Osteoblast (primary cell): ENCODE results near the gene SNRNP40. TPM values are rescaled to one million over a fixed set of nuclear protein-coding genes. Genes with fewer than 3 reads are reported as not detected.
"Not testable (repeated sequence)": the region's sequence is repeated elsewhere in the genome, so short reads cannot be mapped to it uniquely, and the experiment has no call there.

Source experiments
- DNase-seq: peaks from one replicate; pipeline ENCODE4 v3.0.0; 2011; ENCODE audit warnings: low spot score, mixed read lengths; ENCODE audit not compliant: insufficient read length; ENCODE audit errors: missing footprints
- H2AFZ ChIP-seq: 2 replicates; pipeline ENCODE4 v1.6.0; 2011; ENCODE audit warnings: mild to moderate bottlenecking, low read length
- H3K27ac ChIP-seq: 2 replicates; pipeline ENCODE4 v1.5.1; 2011; ENCODE audit warnings: mild to moderate bottlenecking, low read depth, low read length, moderate library complexity
- H3K27me3 ChIP-seq: 2 replicates; pipeline ENCODE4 v1.6.0; 2012; ENCODE audit warnings: mild to moderate bottlenecking, control low read depth, inconsistent platforms, low read length, moderate library complexity; ENCODE audit not compliant: insufficient read depth
- H3K36me3 ChIP-seq: 2 replicates; pipeline ENCODE4 v1.5.1; 2011; ENCODE audit warnings: mild to moderate bottlenecking, low read length, control low read depth, moderate library complexity; ENCODE audit not compliant: insufficient read depth
- H3K4me1 ChIP-seq: 2 replicates; pipeline ENCODE4 v1.5.1; 2011; ENCODE audit warnings: mild to moderate bottlenecking, low read length, control low read depth, moderate library complexity; ENCODE audit not compliant: insufficient read depth
- H3K4me2 ChIP-seq: 2 replicates; pipeline ENCODE4 v1.6.0; 2011; ENCODE audit warnings: mild to moderate bottlenecking, low read length; ENCODE audit not compliant: insufficient read depth
- H3K4me3 ChIP-seq: fragments of 200-600 bp; sonication (generic); 3 replicates; pipeline ENCODE4 v1.5.1; 2012; ENCODE audit warnings: mild to moderate bottlenecking, low read length, inconsistent platforms; ENCODE audit not compliant: insufficient read depth
- H3K79me2 ChIP-seq: 2 replicates; pipeline ENCODE4 v1.6.0; 2012; ENCODE audit warnings: mild to moderate bottlenecking, low read length, control low read depth, inconsistent platforms; ENCODE audit not compliant: insufficient read depth
- H3K9me3 ChIP-seq: 2 replicates; pipeline ENCODE4 v1.5.1; 2011; ENCODE audit warnings: low read depth, low read length, control low read depth
- H4K20me1 ChIP-seq: 2 replicates; pipeline ENCODE4 v1.6.0; 2012; ENCODE audit warnings: mild to moderate bottlenecking, low read length, control low read depth; ENCODE audit not compliant: insufficient read depth
- total RNA-seq: library from RNA; depleted of rRNA; stranded (reverse); fragments of >200 nt; gene quantifications from 2 replicates; pipeline ENCODE4 v1.2.3, GENCODE V29; 2012
- TF ChIP-seq, protein P1 (sequence below): IDR thresholded peaks from 2 replicates; pipeline ENCODE4 v1.5.1; 2011; ENCODE audit warnings: mild to moderate bottlenecking, low read depth, low read length, moderate library complexity; ENCODE audit errors: extremely low read depth

The SNRNP40 gene
- total RNA-seq, 1 donor = 78.2 TPM

DNA sequence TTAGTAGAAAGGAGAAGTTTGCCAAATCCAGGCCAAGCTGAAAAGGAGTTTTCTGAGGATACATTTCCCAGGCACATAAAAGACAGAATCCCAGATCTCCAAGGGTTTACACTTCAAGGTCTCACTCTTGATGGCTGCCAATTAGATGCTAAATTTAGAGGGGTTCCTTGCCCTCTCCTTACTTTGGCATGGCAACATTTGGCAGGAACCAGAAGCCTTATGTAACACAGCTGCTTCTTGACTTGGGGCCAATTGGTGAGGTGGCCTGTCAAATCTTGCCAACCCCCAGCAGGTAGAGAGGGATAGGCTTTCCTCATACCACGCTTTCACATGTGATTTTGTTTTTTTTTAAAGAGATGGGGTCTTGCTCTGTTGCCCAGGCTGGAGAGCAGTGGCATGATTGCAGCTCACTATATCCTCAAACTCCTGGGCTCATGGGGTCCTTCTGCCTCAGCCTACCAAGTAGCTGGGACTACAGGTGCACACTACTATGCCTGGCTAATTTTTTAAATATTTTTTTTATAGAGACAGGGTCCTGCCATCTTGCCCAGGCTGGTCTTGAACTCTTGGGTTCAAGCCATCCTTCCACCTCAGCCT, 31.7 kb downstream of the SNRNP40 start:
- no peaks in the 10 kb centered on the region for H3K4me1 ChIP-seq
- no peaks in the 10 kb centered on the region for H3K79me2 ChIP-seq
- H3K4me2 ChIP-seq = no peak overlapping the region
- H4K20me1 ChIP-seq = no peaks in the 10 kb centered on the region
- no peak for DNase-seq
- TF ChIP-seq, protein P1, sequence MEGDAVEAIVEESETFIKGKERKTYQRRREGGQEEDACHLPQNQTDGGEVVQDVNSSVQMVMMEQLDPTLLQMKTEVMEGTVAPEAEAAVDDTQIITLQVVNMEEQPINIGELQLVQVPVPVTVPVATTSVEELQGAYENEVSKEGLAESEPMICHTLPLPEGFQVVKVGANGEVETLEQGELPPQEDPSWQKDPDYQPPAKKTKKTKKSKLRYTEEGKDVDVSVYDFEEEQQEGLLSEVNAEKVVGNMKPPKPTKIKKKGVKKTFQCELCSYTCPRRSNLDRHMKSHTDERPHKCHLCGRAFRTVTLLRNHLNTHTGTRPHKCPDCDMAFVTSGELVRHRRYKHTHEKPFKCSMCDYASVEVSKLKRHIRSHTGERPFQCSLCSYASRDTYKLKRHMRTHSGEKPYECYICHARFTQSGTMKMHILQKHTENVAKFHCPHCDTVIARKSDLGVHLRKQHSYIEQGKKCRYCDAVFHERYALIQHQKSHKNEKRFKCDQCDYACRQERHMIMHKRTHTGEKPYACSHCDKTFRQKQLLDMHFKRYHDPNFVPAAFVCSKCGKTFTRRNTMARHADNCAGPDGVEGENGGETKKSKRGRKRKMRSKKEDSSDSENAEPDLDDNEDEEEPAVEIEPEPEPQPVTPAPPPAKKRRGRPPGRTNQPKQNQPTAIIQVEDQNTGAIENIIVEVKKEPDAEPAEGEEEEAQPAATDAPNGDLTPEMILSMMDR = no peak
- H3K4me3 ChIP-seq = no peak overlapping the region
- H3K27me3 ChIP-seq = no peaks in the 10 kb centered on the region
- peaks cover 63% of the 10 kb centered on the region for H3K36me3 ChIP-seq
- no peaks in the 10 kb centered on the region for H3K9me3 ChIP-seq
- H3K27ac ChIP-seq = no peak overlapping the region
- no peak overlapping the region for H2AFZ ChIP-seq

DNA sequence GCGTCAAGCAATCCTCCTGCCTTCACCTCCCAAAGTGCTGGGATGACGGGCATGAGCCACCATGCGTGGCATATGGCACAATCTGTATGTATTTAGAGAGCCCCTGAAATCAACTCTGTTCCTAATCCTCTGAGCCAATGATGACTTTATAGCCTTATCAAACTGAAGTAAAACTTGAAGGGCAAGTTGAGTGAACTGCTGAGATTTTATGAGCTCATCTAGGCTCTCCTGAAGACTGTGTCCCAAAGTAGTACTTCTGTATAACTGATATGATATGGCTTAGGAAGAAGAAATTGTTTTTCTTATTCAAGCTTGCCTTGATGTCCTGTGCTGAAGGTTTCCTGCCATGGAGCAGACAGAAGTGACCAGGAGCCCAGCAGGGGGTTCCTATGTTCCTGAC, 33.2 kb downstream of the SNRNP40 start:
- H4K20me1 ChIP-seq = no peaks in the 10 kb centered on the region
- H3K36me3 ChIP-seq = peaks cover 64% of the 10 kb centered on the region
- H3K9me3 ChIP-seq = no peaks in the 10 kb centered on the region
- H3K4me2 ChIP-seq = no peak overlapping the region
- TF ChIP-seq, protein P1 = no peak
- no peak for DNase-seq
- no peak overlapping the region for H2AFZ ChIP-seq
- no peak overlapping the region for H3K27ac ChIP-seq
- no peaks in the 10 kb centered on the region for H3K27me3 ChIP-seq
- H3K4me3 ChIP-seq = no peak overlapping the region
- H3K79me2 ChIP-seq = no peaks in the 10 kb centered on the region
- no peaks in the 10 kb centered on the region for H3K4me1 ChIP-seq

DNA sequence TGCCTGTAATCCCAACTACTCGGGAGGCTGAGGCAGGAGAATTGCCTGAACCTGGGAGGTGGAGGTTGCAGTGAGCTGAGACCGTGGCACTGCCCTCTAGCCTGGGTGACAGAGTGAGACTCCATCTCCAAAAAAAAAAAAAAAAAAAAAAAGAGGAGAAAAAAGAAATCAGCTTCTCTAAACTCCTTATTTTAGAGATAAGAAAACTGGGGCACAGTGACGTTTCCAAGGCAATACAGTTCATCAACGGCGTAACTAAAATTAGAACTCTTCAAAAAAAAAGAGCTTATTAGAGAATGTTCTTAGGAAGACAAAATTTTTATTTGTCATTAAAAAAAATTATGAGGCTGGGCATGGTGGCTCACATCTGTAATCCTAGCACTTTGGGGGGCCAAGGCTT, 34.2 kb downstream of the SNRNP40 start:
- not testable (repeated sequence) for H3K79me2 ChIP-seq, H2AFZ ChIP-seq, DNase-seq, H3K4me3 ChIP-seq, H3K4me2 ChIP-seq, H3K27me3 ChIP-seq, H3K27ac ChIP-seq, H3K4me1 ChIP-seq, H4K20me1 ChIP-seq, H3K9me3 ChIP-seq
- peaks cover 63% of the 10 kb centered on the region for H3K36me3 ChIP-seq

DNA sequence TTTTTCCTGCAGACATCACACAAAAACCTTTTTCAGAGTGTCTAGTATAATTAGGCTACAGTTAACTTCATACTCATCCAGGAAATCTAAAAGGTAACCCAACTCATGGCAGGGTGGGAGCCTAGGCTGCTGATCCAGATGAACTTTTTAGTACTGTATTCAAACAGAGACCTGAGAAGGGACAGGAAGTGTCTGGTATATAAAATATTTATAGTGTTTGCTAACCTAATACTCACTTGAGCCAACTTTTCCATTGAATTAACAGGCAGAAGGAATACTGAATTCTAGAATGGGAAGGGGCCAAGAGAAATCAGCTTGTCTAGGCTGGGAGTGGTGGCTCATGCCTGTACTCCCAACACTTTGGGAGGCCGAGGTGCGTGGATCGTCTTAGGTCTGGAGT, 34.7 kb downstream of the SNRNP40 start:
- H3K27me3 ChIP-seq = no peaks in the 10 kb centered on the region
- TF ChIP-seq, protein P1 = no peak
- no peak overlapping the region for H3K4me2 ChIP-seq
- DNase-seq = no peak
- no peak overlapping the region for H3K4me3 ChIP-seq
- H3K36me3 ChIP-seq = peaks cover 58% of the 10 kb centered on the region
- H4K20me1 ChIP-seq = no peaks in the 10 kb centered on the region
- H3K27ac ChIP-seq = no peak overlapping the region
- H3K79me2 ChIP-seq = no peaks in the 10 kb centered on the region
- H3K4me1 ChIP-seq = no peaks in the 10 kb centered on the region
- no peak overlapping the region for H2AFZ ChIP-seq
- no peaks in the 10 kb centered on the region for H3K9me3 ChIP-seq
